Neural progenitor cell (in vitro differentiated cells): ENCODE results near the gene CHDH.

ENCODE experiments used
- CTCF ChIP-seq: fragments of 200-600 bp; sonication (generic); IDR thresholded peaks from 2 replicates; pipeline ENCODE4 v1.5.1; 2017; ENCODE audit warnings: antibody characterized with exemption, mild to moderate bottlenecking
- EZH2 ChIP-seq: fragments of 200-600 bp; sonication (generic); IDR thresholded peaks from 2 replicates; pipeline ENCODE4 v1.6.1; 2017; ENCODE audit warnings: antibody characterized with exemption, mild to moderate bottlenecking, moderate library complexity
- EZH2phosphoT487 ChIP-seq: fragments of 200-600 bp; sonication (generic); IDR thresholded peaks from 2 replicates; pipeline ENCODE4 v1.6.1; 2017; ENCODE audit warnings: antibody characterized with exemption

- TF ChIP-seq CTCF (no peak), EZH2 (no peak), EZH2phosphoT487 (no peak)
These were observed 20.2 kb downstream of the CHDH start for GRCh38 chr3:53826048-53826447.
